ENCODE results near the gene PPM1F.
"Not testable (repeated sequence)": the region's sequence is repeated elsewhere in the genome, so short reads cannot be mapped to it uniquely, and the experiment has no call there.

Gene PPM1F

DNA sequence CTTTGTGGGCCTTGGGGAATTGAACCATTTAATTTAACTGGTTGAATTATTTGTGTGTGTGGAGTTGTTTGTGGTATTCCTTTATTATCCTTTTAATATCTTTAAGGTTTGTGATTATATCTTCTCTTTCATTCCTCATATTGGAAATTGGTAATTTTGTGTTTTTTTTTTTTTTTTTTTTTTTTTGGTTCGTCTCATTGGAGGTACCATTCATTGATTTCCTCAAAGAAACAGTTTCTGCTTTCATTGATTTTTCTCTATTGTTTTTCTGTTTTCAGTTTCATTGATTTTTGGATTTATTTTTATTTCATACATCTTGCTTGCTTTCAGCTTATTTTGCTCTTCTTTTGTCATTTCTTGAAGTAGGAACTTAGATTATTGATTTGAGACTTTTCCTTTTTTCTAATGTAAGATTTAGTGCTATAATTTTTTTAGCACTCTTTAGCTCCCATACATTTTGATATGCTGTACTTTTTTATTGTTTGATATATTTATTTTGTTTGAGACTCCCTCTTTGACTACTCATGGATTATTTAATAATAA lies 54.2 kb downstream of the PPM1F start:
- H3K4me3 ChIP-seq (ENCODE audit: low read length), result no peak overlapping the region
- TF ChIP-seq, protein P1, sequence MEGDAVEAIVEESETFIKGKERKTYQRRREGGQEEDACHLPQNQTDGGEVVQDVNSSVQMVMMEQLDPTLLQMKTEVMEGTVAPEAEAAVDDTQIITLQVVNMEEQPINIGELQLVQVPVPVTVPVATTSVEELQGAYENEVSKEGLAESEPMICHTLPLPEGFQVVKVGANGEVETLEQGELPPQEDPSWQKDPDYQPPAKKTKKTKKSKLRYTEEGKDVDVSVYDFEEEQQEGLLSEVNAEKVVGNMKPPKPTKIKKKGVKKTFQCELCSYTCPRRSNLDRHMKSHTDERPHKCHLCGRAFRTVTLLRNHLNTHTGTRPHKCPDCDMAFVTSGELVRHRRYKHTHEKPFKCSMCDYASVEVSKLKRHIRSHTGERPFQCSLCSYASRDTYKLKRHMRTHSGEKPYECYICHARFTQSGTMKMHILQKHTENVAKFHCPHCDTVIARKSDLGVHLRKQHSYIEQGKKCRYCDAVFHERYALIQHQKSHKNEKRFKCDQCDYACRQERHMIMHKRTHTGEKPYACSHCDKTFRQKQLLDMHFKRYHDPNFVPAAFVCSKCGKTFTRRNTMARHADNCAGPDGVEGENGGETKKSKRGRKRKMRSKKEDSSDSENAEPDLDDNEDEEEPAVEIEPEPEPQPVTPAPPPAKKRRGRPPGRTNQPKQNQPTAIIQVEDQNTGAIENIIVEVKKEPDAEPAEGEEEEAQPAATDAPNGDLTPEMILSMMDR (IDR thresholded peaks at IDR 0.05; ENCODE audit: insufficient read depth, low read depth, low read length, missing control alignments), result no peak
- no peak for DNase-seq (ENCODE audit: low read depth)

DNA sequence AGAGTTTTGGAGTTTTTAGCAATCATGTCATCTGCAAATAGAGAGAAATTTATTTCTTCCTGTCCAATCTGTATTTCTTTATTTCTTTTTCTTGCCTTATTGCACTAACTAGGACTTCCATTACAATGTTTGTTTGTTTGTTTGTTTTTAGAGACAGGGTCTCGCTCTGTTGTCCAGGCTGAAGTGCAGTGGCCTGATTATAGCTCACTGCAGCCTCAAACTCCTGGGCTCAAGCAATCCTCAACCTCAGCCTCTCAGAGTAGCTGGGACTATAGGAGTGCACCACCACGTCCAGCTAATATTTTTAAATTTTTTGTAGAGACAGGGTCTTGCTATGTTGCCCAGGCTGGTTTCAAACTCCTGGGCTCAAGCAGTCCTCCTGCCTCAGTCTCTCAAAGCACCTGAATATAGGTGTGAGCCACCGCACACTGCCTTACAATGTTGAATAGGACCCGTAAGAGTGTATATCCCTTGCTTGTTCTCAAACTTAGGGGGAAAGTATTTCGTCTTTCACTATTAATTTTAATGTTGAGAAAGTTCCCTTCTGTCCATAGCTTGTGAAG lies 55.6 kb downstream of the PPM1F start:
- no peak for DNase-seq (ENCODE audit: low read depth)
- TF ChIP-seq, protein P1 (IDR thresholded peaks at IDR 0.05; ENCODE audit: insufficient read depth, low read depth, low read length, missing control alignments), result no peak

DNA sequence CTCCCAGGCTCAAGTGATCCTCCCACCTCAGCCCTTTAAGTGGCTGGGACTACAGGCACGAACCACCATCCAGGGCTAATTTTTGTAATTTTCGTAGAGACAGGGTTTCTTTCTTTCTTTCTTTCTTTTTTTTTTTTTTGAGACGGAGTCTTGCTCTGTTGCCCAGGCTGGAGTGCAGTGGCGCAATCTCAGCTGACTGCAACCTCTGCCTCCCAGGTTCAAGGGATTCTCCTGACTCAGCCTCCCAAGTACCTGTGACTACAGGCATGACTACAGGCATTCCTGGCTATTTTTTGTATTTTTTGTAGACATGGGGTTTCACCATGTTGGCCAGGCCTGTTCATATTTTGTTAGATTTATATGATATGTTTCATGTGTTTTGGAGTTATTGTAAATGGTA lies 56.4 kb downstream of the PPM1F start:
- not testable (repeated sequence) for DNase-seq (ENCODE audit: low read depth); H3K4me3 ChIP-seq (ENCODE audit: low read length)

More for the DNA sequence above, 55.6 kb downstream of the PPM1F start:
- no peak overlapping the region for H3K4me3 ChIP-seq (ENCODE audit: low read length)

DNA sequence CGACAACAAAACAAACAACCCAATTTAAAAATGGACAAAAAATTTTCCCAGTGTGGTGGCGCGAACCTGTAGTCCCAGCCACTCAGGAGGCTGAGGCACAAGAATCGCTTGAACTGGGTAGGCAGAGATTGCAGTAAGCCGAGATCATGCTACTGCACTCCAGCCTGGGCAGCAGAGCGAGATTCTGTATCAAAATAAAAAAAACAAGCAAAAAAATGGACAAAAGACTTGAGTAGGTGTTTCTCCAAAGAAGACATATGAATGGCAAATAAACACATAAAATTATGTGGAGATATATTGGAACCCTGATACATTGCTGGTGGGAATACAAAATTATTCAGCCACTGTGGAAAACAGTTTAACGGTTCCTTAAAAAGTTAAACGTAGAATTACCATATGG lies 57.8 kb downstream of the PPM1F start:
- TF ChIP-seq, protein P1 (IDR thresholded peaks at IDR 0.05; ENCODE audit: insufficient read depth, low read depth, low read length, missing control alignments), result no peak
- no peak for DNase-seq (ENCODE audit: low read depth)
- no peak overlapping the region for H3K4me3 ChIP-seq (ENCODE audit: low read length)

DNA sequence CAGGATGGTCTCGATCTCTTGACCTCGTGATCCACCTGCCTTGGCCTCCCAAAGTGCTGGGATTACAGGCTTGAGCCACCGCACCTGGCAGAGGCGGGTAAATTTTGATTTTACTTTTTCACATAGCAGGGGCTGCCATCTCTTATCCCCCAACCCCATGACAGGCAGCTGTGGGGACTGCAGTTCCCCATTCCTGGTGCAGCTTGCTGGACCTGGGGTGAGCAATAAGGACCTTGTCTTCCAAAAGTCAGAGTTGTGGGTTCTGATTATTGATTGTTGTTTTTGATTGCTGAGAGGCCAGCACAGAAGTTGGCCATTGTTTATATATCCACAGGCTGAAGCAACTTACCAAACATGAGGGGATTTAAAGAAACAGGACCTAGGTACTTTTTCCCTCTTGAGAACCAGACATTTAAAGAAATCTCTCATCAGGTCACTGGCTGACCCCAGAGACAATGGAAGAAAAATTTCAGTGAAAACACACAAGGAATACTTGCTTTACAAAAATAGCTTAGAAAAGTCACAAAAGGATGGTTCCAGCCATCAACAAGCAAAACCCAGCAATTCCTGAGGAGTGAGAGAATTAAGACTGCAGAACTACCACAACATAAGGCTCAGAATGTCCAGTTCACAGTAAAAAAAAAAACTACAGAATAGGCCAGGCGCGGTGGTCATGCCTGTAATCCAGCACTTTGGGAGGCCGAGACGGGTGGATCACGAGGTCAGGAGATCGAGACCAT lies 63.2 kb downstream of the PPM1F start:
- no peak for DNase-seq (ENCODE audit: low read depth)
- TF ChIP-seq, protein P1 (IDR thresholded peaks at IDR 0.05; ENCODE audit: insufficient read depth, low read depth, low read length, missing control alignments), result no peak
- H3K4me3 ChIP-seq (ENCODE audit: low read length), result no peak overlapping the region

DNA sequence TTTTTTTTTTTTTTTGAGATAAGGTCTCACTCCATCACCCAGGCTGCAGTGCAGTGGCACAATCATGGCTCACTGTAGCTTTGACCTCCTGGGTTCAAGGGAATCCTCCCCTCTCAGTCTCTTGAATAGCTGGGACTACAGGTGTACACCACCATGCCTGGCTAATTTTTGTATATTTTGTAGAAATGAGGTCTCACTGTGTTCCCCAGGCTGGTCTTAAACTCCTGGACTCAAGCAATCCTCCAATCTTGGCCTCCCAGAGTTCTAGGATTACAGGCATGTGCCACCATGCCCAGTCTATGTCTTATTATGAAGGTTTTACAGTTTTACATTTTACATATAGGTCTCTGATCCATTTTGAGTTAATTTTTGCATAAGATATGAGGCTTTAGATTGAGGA lies 64.8 kb downstream of the PPM1F start:
- H3K4me3 ChIP-seq (ENCODE audit: low read length), result no peak overlapping the region
- TF ChIP-seq, protein P1 (IDR thresholded peaks at IDR 0.05; ENCODE audit: insufficient read depth, low read depth, low read length, missing control alignments), result no peak
- DNase-seq (ENCODE audit: low read depth), result no peak

DNA sequence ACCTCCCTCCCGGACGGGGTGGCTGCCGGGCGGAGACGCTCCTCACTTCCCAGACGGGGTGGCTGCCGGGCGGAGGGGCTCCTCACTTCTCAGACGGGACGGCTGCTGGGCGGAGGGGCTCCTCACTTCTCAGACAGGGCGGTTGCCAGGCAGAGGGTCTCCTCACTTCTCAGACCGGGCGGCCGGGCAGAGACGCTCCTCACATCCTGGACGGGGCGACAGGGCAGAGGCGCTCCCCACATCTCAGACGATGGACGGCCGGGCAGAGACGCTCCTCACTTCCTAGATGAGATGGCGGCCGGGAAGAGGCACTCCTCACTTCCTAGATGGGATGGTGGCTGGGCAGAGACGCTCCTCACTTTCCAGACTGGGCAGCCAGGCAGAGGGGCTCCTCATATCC lies 68.7 kb downstream of the PPM1F start:
- DNase-seq (ENCODE audit: low read depth); H3K4me3 ChIP-seq (ENCODE audit: low read length): not testable (repeated sequence)

DNA sequence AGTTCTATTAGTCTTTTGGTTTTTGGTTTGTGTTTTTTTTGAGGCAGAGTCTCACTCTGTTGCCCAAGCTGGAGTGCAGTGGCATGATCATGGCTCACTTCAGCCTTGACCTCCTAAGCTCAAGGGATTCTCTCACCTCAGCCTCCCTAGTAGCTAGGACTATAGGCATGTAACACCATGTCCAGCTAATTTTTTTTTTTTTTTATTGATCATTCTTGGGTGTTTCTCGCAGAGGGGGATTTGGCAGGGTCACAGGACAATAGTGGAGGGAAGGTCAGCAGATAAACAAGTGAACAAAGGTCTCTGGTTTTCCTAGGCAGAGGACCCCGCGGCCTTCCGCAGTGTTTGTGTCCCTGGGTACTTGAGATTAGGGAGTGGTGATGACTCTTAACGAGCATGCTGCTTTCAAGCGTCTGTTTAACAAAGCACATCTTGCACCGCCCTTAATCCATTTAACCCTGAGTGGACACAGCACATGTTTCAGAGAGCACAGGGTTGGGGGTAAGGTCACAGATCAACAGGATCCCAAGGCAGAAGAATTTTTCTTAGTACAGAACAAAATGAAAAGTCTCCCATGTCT lies 69.8 kb downstream of the PPM1F start:
- DNase-seq (ENCODE audit: low read depth); H3K4me3 ChIP-seq (ENCODE audit: low read length): not testable (repeated sequence)

All from epithelial cell of esophagus (primary cell).